ENCODE measurements around the gene PI4KA. TPM values are rescaled to one million over a fixed set of nuclear protein-coding genes. Genes with fewer than 3 reads are reported as not detected.

The PI4KA gene
- total RNA-seq, 6 experiments from 2014 or later, result 35.3 to 55.4 (median 47.7) TPM

- Histone ChIP-seq H3K4me1 (peaks cover 0 to 94% (median 37%) of the 10 kb centered on the region in 4 donors), H3K27me3 (no peaks in the 10 kb centered on the region), H3K27ac (peak overlapping the region; percentile 35 to 93 (median 73)), H3K9me3 (no peaks in the 10 kb centered on the region), H3K36me3 (peaks cover 0 to 66% (median 10%) of the 10 kb centered on the region in 4 donors), H3K4me3 (no peak overlapping the region)
- TF ChIP-seq, protein P1, sequence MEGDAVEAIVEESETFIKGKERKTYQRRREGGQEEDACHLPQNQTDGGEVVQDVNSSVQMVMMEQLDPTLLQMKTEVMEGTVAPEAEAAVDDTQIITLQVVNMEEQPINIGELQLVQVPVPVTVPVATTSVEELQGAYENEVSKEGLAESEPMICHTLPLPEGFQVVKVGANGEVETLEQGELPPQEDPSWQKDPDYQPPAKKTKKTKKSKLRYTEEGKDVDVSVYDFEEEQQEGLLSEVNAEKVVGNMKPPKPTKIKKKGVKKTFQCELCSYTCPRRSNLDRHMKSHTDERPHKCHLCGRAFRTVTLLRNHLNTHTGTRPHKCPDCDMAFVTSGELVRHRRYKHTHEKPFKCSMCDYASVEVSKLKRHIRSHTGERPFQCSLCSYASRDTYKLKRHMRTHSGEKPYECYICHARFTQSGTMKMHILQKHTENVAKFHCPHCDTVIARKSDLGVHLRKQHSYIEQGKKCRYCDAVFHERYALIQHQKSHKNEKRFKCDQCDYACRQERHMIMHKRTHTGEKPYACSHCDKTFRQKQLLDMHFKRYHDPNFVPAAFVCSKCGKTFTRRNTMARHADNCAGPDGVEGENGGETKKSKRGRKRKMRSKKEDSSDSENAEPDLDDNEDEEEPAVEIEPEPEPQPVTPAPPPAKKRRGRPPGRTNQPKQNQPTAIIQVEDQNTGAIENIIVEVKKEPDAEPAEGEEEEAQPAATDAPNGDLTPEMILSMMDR (IDR thresholded peaks at IDR 0.05), result no peak
- no peak for TF ChIP-seq POLR2A (IDR thresholded peaks at IDR 0.05)
- DNase-seq, result peak in 2 of 3 donors; percentile 60 to 61
- intact Hi-C loops (cut with DNase I), result no loop called here
- peak; percentile 57 to 64 (median 62) for ATAC-seq
- 25% methylated on average over 5 of the region's 10 CpGs for WGBS (ENCODE audit: insufficient coverage, low coverage, low lambda C conversion rate, missing lambda C conversion rate)
Observed at GRCh38 chr22:20786536-20786979, 72.1 kb downstream of the PI4KA start.

DNA sequence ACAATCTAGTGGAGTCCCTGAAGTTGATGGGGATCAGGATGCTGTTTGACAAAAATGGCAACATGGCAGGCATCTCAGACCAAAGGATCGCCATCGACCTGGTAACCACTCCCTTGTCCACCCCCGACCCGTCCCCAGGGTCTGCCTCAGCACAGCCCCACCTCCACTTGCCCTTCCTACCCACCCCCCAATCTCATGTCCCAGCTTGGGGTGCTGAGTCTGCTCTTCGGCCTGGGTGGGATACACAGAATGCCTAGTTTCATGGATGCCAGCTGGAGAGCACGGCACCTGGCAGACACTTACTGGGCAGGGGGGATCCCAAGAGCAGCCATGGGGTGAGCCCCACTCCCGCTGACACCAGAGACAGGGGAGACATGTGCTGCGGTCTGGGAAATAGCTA is 72.6 kb downstream of the PI4KA start:
- 39% methylated on average over 2 of the region's 8 CpGs for WGBS (ENCODE audit: insufficient coverage, low coverage, low lambda C conversion rate, missing lambda C conversion rate)
- Histone ChIP-seq H3K4me1 (peaks cover 0 to 94% (median 37%) of the 10 kb centered on the region in 4 donors), H3K4me3 (no peak overlapping the region), H3K27me3 (no peaks in the 10 kb centered on the region), H3K27ac (peak overlapping the region; percentile 7 to 93 (median 73)), H3K9me3 (no peaks in the 10 kb centered on the region), H3K36me3 (peaks cover 0 to 71% (median 12%) of the 10 kb centered on the region in 4 donors)
- DNase-seq (no peak), ATAC-seq (no peak)
- intact Hi-C loops (cut with DNase I), result no loop called here
- no peak for TF ChIP-seq POLR2A (IDR thresholded peaks at IDR 0.05)
- TF ChIP-seq, protein P1 (IDR thresholded peaks at IDR 0.05), result no peak

GRCh38 chr22:20785415-20785814 is 73.2 kb downstream of the PI4KA start:
- Histone ChIP-seq H3K27ac (peak overlapping the region in 2 of 3 donors; percentile 73 to 93), H3K27me3 (no peaks in the 10 kb centered on the region), H3K4me3 (no peak overlapping the region), H3K36me3 (peaks cover 0 to 72% (median 12%) of the 10 kb centered on the region in 4 donors), H3K9me3 (no peaks in the 10 kb centered on the region), H3K4me1 (peaks cover 0 to 95% (median 38%) of the 10 kb centered on the region in 4 donors)
- TF ChIP-seq, protein P1 (IDR thresholded peaks at IDR 0.05), result no peak
- TF ChIP-seq POLR2A (IDR thresholded peaks at IDR 0.05), result no peak
- intact Hi-C loops (cut with DNase I), result no loop called here
- 63% methylated on average over 3 of the region's 3 CpGs for WGBS (ENCODE audit: insufficient coverage, low coverage, low lambda C conversion rate, missing lambda C conversion rate)
- ATAC-seq (no peak), DNase-seq (no peak)

- Histone ChIP-seq H3K4me3 (no peak overlapping the region), H3K4me1 (peaks cover 0 to 95% (median 37%) of the 10 kb centered on the region in 4 donors), H3K9me3 (no peaks in the 10 kb centered on the region), H3K36me3 (peaks cover 0 to 83% (median 12%) of the 10 kb centered on the region in 4 donors), H3K27me3 (no peaks in the 10 kb centered on the region), H3K27ac (peak overlapping the region in 2 of 3 donors; percentile 50 to 62)
- WGBS (ENCODE audit: insufficient coverage, low coverage, low lambda C conversion rate, missing lambda C conversion rate), result 58% methylated on average over 5 of the region's 14 CpGs
- TF ChIP-seq, protein P1 (IDR thresholded peaks at IDR 0.05), result peak; percentile 59 to 75 (median 68)
- no peak for TF ChIP-seq POLR2A (IDR thresholded peaks at IDR 0.05)
- intact Hi-C loops (cut with DNase I), result no loop called here
- ATAC-seq (peak; percentile 36 to 62 (median 44)), DNase-seq (no peak)
Observed at GRCh38 chr22:20783844-20784723, 74.5 kb downstream of the PI4KA start.

All from right lobe of liver (tissue), 6 donors.